ES-I3 (cell line): ENCODE data around the gene ZNF223.

Source experiments
- H3K36me3 ChIP-seq: 2 replicates; pipeline ENCODE4 v1.6.1; 2013; ENCODE audit warnings: mild to moderate bottlenecking, low read length, control low read depth, moderate library complexity; ENCODE audit not compliant: insufficient read depth
- H3K4me1 ChIP-seq: 2 replicates; pipeline ENCODE4 v1.6.1; 2013; ENCODE audit warnings: mild to moderate bottlenecking, control low read depth, low read length; ENCODE audit not compliant: insufficient read depth
- H3K9ac ChIP-seq: 2 replicates; pipeline ENCODE4 v1.6.1; 2013; ENCODE audit warnings: low read depth, mild to moderate bottlenecking, low read length, moderate library complexity
- H3K9me3 ChIP-seq: 2 replicates; pipeline ENCODE4 v1.6.1; 2013; ENCODE audit warnings: mild to moderate bottlenecking, low read length, moderate library complexity; ENCODE audit not compliant: control insufficient read depth, insufficient read depth

The ZNF223 gene

GRCh38 chr19:44111910-44112463, 60.2 kb downstream of the ZNF223 start:
- H3K9me3 ChIP-seq: peaks cover 8% of the 10 kb centered on the region
- H3K4me1 ChIP-seq: no peaks in the 10 kb centered on the region
- peak overlapping the region; percentile 87 for H3K9ac ChIP-seq
- H3K36me3 ChIP-seq: peaks cover 15% of the 10 kb centered on the region

GRCh38 chr19:44112802-44113137, 60.9 kb downstream of the ZNF223 start:
- H3K36me3 ChIP-seq: peaks cover 7% of the 10 kb centered on the region; the same call in 1 of the 2 replicates
- peak overlapping the region; percentile 87 for H3K9ac ChIP-seq
- no peaks in the 10 kb centered on the region for H3K4me1 ChIP-seq

GRCh38 chr19:44113138-44113783, 61.4 kb downstream of the ZNF223 start, which contains the start of gene ZNF225:
Gene ZNF225 (plus strand): TSS chr19:44113399. CDS start chr19:44115828, 2,429 bp downstream.
- peaks cover 4% of the 10 kb centered on the region; the same call in 1 of the 2 replicates for H3K36me3 ChIP-seq

More at GRCh38 chr19:44112802-44113137, 60.9 kb downstream of the ZNF223 start:
- H3K9me3 ChIP-seq: peaks cover 6% of the 10 kb centered on the region

GRCh38 chr19:44113784-44114390, 62.1 kb downstream of the ZNF223 start:
- H3K36me3 ChIP-seq: no peaks in the 10 kb centered on the region

More at GRCh38 chr19:44113138-44113783, 61.4 kb downstream of the ZNF223 start, which contains the start of gene ZNF225:
- 0 out of 2 replicates have a peak, but pooled peaks cover 1% of the 10 kb centered on the region for H3K9me3 ChIP-seq
- H3K9ac ChIP-seq: peak within 1 kb of the TSS; percentile 87
- no peaks in the 10 kb centered on the region for H3K4me1 ChIP-seq

More at GRCh38 chr19:44113784-44114390, 62.1 kb downstream of the ZNF223 start:
- Histone ChIP-seq H3K9me3 (no peaks in the 10 kb centered on the region), H3K4me1 (no peaks in the 10 kb centered on the region), H3K9ac (peak overlapping the region; percentile 87)
